ENCODE data around the gene NTN4.
A peak's percentile ranks its signal among the peaks of the same experiment; 100 is the strongest.
"Not testable (repeated sequence)": the region's sequence is repeated elsewhere in the genome, so short reads cannot be mapped to it uniquely, and the experiment has no call there.

NTN4 gene

GRCh38 chr12:95681210-95681765 lies 109.3 kb downstream of the NTN4 start:
- Mint-ChIP-seq H3K9me3 (no peaks in the 10 kb centered on the region), H3K27me3 (no peaks in the 10 kb centered on the region), H3K4me1 (no peaks in the 10 kb centered on the region), H3K4me3 (no peak overlapping the region), H3K27ac (no peak overlapping the region)
- ATAC-seq: no peak
- no peak for DNase-seq

- H3K4me1 Mint-ChIP-seq: no peaks in the 10 kb centered on the region
- H3K9me3 Mint-ChIP-seq: no peaks in the 10 kb centered on the region
- no peak overlapping the region for H3K4me3 Mint-ChIP-seq
- ATAC-seq (no peak), DNase-seq (no peak)
- H3K27ac Mint-ChIP-seq: no peak overlapping the region
- no peaks in the 10 kb centered on the region for H3K27me3 Mint-ChIP-seq
Measured at GRCh38 chr12:95678684-95679083, 111.9 kb downstream of the NTN4 start.

- H3K27me3 Mint-ChIP-seq, H3K9me3 Mint-ChIP-seq, H3K4me3 Mint-ChIP-seq, ATAC-seq, DNase-seq, H3K27ac Mint-ChIP-seq, H3K4me1 Mint-ChIP-seq: not testable (repeated sequence)
Measured at GRCh38 chr12:95677782-95678181, 112.8 kb downstream of the NTN4 start.

GRCh38 chr12:95674631-95675030 lies 115.9 kb downstream of the NTN4 start:
- no peak overlapping the region for H3K27ac Mint-ChIP-seq
- DNase-seq (no peak), ATAC-seq (no peak)
- no peak overlapping the region for H3K4me3 Mint-ChIP-seq
- H3K9me3 Mint-ChIP-seq: no peaks in the 10 kb centered on the region
- H3K4me1 Mint-ChIP-seq: no peaks in the 10 kb centered on the region
- no peaks in the 10 kb centered on the region for H3K27me3 Mint-ChIP-seq

GRCh38 chr12:95674163-95674562 lies 116.4 kb downstream of the NTN4 start:
- Mint-ChIP-seq H3K27ac (no peak overlapping the region), H3K27me3 (no peaks in the 10 kb centered on the region), H3K4me3 (no peak overlapping the region), H3K4me1 (no peaks in the 10 kb centered on the region), H3K9me3 (no peaks in the 10 kb centered on the region)
- ATAC-seq: no peak
- DNase-seq: no peak

GRCh38 chr12:95673576-95673975 lies 117.0 kb downstream of the NTN4 start:
- no peaks in the 10 kb centered on the region for H3K9me3 Mint-ChIP-seq
- no peak overlapping the region for H3K27ac Mint-ChIP-seq
- H3K4me1 Mint-ChIP-seq: no peaks in the 10 kb centered on the region
- ATAC-seq (no peak), DNase-seq (no peak)
- H3K4me3 Mint-ChIP-seq: no peak overlapping the region
- no peaks in the 10 kb centered on the region for H3K27me3 Mint-ChIP-seq

- Mint-ChIP-seq H3K4me3 (no peak overlapping the region), H3K9me3 (no peaks in the 10 kb centered on the region), H3K4me1 (no peaks in the 10 kb centered on the region), H3K27ac (no peak overlapping the region), H3K27me3 (no peaks in the 10 kb centered on the region)
- DNase-seq: no peak
- ATAC-seq: no peak
Measured at GRCh38 chr12:95672166-95672565, 118.4 kb downstream of the NTN4 start.

GRCh38 chr12:95671265-95671664 lies 119.3 kb downstream of the NTN4 start:
- H3K9me3 Mint-ChIP-seq: no peaks in the 10 kb centered on the region
- DNase-seq (no peak), ATAC-seq (no peak)
- no peaks in the 10 kb centered on the region for H3K4me1 Mint-ChIP-seq
- H3K4me3 Mint-ChIP-seq: no peak overlapping the region
- no peaks in the 10 kb centered on the region for H3K27me3 Mint-ChIP-seq
- H3K27ac Mint-ChIP-seq: no peak overlapping the region

GRCh38 chr12:95663525-95663924 lies 127.0 kb downstream of the NTN4 start:
- no peak overlapping the region for H3K27ac Mint-ChIP-seq
- ATAC-seq (no peak), DNase-seq (no peak)
- no peak overlapping the region for H3K4me3 Mint-ChIP-seq
- no peaks in the 10 kb centered on the region for H3K4me1 Mint-ChIP-seq
- H3K9me3 Mint-ChIP-seq: no peaks in the 10 kb centered on the region
- no peaks in the 10 kb centered on the region for H3K27me3 Mint-ChIP-seq

- no peak for ATAC-seq
- H3K27ac Mint-ChIP-seq: no peak overlapping the region
- H3K4me1 Mint-ChIP-seq: no peaks in the 10 kb centered on the region
- no peak for DNase-seq
- H3K4me3 Mint-ChIP-seq: no peak overlapping the region
- no peaks in the 10 kb centered on the region for H3K27me3 Mint-ChIP-seq
- no peaks in the 10 kb centered on the region for H3K9me3 Mint-ChIP-seq
Measured at GRCh38 chr12:95661360-95661759, 129.2 kb downstream of the NTN4 start.

GRCh38 chr12:95658386-95658785 lies 132.2 kb downstream of the NTN4 start:
- Mint-ChIP-seq H3K4me1 (peaks cover 5% of the 10 kb centered on the region), H3K4me3 (no peak overlapping the region), H3K27ac (no peak overlapping the region), H3K27me3 (no peaks in the 10 kb centered on the region), H3K9me3 (peaks cover 6 to 8% of the 10 kb centered on the region in 2 donors)
- no peak for ATAC-seq
- DNase-seq: no peak

- H3K4me1 Mint-ChIP-seq, H3K4me3 Mint-ChIP-seq, ATAC-seq, H3K27me3 Mint-ChIP-seq, H3K9me3 Mint-ChIP-seq, H3K27ac Mint-ChIP-seq, DNase-seq: not testable (repeated sequence)
Measured at GRCh38 chr12:95654665-95655064, 135.9 kb downstream of the NTN4 start.

GRCh38 chr12:95653771-95654546 lies 136.6 kb downstream of the NTN4 start:
- no peaks in the 10 kb centered on the region for H3K27me3 Mint-ChIP-seq
- H3K4me3 Mint-ChIP-seq: no peak overlapping the region
- peak; percentile 74 for ATAC-seq
- DNase-seq: peak; percentile 20 to 39
- H3K4me1 Mint-ChIP-seq: peaks cover 5% of the 10 kb centered on the region
- peak overlapping the region in 1 of 2 donors; percentile 40 for H3K27ac Mint-ChIP-seq
- H3K9me3 Mint-ChIP-seq: peaks cover 6 to 8% of the 10 kb centered on the region in 2 donors

- no peak overlapping the region for H3K4me3 Mint-ChIP-seq
- H3K9me3 Mint-ChIP-seq: peaks cover 6 to 8% of the 10 kb centered on the region in 2 donors
- no peak overlapping the region for H3K27ac Mint-ChIP-seq
- DNase-seq (no peak), ATAC-seq (no peak)
- no peaks in the 10 kb centered on the region for H3K27me3 Mint-ChIP-seq
- H3K4me1 Mint-ChIP-seq: peaks cover 5% of the 10 kb centered on the region
Measured at GRCh38 chr12:95651681-95652080, 138.9 kb downstream of the NTN4 start.

GRCh38 chr12:95648990-95649791 lies 141.4 kb downstream of the NTN4 start:
- H3K4me1 Mint-ChIP-seq: peaks cover 1% of the 10 kb centered on the region
- H3K4me3 Mint-ChIP-seq: no peak overlapping the region
- ATAC-seq (no peak), DNase-seq (no peak)
- no peak overlapping the region for H3K27ac Mint-ChIP-seq
- H3K27me3 Mint-ChIP-seq: no peaks in the 10 kb centered on the region
- H3K9me3 Mint-ChIP-seq: peaks cover under 1 to 2% of the 10 kb centered on the region in 2 donors

GRCh38 chr12:95646781-95647190 lies 143.8 kb downstream of the NTN4 start:
- Mint-ChIP-seq H3K4me1 (no peaks in the 10 kb centered on the region), H3K27ac (no peak overlapping the region), H3K27me3 (no peaks in the 10 kb centered on the region), H3K4me3 (no peak overlapping the region), H3K9me3 (no peaks in the 10 kb centered on the region)
- DNase-seq: no peak
- no peak for ATAC-seq
